Stimulated activated CD8-positive, alpha-beta memory T cell treated with anti-CD3 and anti-CD28 coated beads, Interleukin-12 subunit alpha, Interleukin-12 subunit beta, amount 100 ng/mL, for 4 hours (primary cell): ENCODE data around the gene VAMP8.

Source experiments
- DNase-seq: peaks from one replicate; pipeline ENCODE4 v3.0.0-alpha.2; 2020; ENCODE audit warnings: low read depth

Gene VAMP8

DNA sequence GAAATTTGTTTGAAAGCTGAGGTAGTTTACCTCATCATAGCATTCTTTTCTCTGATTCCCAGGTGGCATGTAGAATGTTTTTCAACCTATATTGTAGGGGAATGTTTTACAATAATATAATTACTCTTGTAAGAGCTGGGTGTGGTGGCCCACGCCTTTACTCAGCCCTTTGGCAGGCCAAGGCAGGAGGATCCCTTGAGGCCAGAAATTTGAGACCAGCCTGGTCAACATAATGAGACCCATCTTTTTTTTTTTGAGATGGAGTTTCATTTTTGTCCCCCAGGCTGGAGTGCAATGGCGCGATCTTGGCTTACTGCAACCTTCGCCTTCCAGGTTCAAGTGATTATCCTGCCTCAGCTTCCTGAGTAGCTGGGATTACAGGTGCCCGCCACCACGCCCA is 42.2 kb downstream of the VAMP8 start:
- no peak for DNase-seq

DNA sequence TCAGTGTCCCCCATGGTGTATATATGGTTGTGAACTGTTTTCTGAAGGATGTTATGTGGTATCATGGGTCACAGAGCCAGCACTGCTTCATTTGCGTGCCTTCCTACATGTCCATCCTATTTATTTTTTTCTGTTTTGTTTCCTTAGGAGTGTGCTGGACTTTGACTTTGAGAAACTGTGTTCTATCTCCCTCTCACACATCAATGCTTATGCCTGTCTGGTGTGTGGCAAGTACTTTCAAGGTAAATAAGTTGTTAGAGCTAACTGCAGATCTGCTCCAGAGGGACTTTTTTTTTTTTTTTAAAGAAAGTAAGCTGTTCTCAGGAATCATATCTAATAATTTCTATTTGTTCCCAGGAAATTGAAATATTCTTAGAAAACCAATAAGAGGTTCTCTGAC is 44.0 kb downstream of the VAMP8 start:
- DNase-seq, result no peak

DNA sequence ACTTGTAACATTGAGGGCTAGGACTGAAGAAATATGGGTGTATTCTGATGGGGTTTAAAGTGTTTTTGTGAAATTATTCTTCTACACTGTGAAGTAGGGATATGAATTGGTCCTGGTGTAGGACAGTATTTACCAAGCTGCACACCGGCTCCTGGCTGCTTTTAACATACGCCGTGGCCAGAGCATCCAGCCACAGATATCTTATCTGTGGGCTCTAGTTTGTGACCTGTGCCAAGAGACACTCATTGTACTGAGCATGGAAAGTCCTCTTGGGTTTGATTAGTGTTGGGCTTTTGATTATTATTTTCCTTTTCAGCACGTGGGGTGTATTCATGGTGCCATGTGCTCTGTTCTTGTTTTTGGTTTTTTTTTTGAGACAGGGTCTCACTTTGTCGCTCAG is 46.6 kb downstream of the VAMP8 start:
- no peak for DNase-seq

DNA sequence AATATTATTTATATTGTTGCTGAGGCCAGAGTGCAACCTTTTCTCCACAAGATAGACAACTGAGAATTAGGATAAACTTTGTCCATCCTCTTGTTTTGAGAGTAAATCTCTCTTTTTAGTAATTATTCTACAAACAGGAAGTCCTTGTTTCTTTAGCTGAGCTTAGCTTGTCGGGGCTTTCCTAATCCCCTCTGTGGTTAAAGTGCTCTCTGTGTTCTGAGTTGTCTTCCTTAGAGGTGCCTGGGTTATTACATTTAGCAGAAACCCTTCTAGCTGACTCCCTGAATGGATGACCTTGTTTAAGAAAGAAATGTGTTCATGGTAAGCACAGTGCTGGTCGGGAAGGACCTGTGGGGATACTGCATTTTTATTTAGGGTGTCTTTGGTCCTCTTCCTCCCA is 51.3 kb downstream of the VAMP8 start:
- no peak for DNase-seq

DNA sequence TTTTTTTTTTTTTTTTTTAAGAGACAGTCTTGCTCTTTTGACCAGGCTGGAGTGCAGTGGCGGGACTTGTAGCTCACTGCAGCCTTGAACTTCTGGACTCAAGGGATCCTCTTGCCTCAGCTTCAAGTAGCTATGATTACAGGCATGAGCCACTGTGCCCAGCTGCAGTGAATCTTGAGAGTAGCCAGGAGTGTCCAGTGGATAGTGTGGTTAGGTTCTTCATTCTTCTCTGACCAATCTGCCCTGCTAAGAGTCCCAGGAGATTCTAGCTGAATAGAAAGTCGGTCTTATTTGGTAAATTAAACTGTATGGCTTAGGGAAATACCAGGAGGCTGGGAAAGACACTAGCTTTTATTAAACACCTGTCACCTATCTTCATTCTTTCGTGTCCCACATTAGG is 53.9 kb downstream of the VAMP8 start:
- DNase-seq, result no peak
